Measurements from ENCODE around the gene PGAP6. TPM values are rescaled to one million over a fixed set of nuclear protein-coding genes. Genes with fewer than 3 reads are reported as not detected.
A peak's percentile ranks its signal among the peaks of the same experiment; 100 is the strongest.

Gene PGAP6
- total RNA-seq, 1 donor from 2014 or later = 11.0 TPM

DNA sequence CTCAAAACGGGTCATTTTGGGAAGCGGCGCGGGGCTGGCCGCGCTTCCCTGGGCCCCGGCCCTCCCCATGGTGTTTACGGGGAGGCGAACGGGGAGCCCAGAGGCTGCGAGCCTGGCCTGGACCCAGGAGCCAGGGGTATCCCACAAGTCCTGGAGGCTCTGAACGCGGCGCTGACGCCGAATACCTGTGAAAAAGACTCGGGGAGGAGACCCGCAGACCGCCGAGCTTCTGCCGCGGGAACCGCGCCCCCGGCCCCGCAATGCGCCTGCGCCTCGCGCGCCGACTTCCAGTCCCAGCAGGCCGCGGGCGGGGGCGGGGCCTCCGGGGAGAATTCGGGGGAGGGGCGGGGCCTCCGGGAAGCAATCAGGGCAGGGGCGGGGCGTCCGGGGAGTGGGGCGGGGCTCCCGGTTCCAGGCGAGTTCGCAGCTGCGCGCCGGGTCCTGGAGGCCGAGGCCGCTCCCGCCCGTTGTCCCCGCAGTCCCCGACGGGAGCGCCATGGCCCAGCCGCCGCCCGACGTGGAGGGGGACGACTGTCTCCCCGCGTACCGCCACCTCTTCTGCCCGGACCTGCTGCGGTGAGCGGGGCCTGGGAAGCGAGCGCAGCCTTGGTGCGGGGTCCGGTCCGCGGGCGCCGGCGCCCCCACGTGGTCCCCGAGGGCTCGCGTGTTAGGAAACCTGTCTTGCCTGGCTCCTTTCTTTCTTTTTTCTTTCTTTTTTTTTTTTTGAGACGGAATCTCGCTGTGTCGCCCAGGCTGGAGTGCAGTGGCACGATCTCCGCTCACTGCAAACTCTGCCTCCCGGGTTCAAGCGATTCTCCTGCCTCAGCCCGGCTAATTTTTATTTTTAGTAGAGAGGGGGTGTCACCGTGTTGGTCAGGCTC, 19.9 kb upstream of the PGAP6 start, which contains the start of gene DECR2:
TSS of gene DECR2 (plus strand) at position 418 of the 881 bp plus-strand sequence. CDS start at position 497, 79 bp downstream.
- Histone ChIP-seq H3K4me1 (ENCODE audit: control insufficient read depth in 3 of 3, insufficient read depth in 3 of 3, low read length in 3 of 3) (peaks cover 16 to 29% (median 20%) of the 10 kb centered on the region in 3 donors), H3K27me3 (ENCODE audit: control insufficient read depth in 3 of 3, insufficient read depth in 3 of 3, low read length in 3 of 3) (no peaks in the 10 kb centered on the region), H3K9ac (ENCODE audit: low read depth in 1 of 3, low read length in 3 of 3) (peak within 1 kb of the TSS; percentile 85 to 91 (median 86)), H3K27ac (ENCODE audit: low read depth, low read length) (peak within 1 kb of the TSS; percentile 84), H3K36me3 (ENCODE audit: control insufficient read depth in 3 of 3, insufficient read depth in 3 of 3, low read length in 3 of 3) (peaks cover 9 to 11% (median 9%) of the 10 kb centered on the region in 3 donors), H3K4me3 (ENCODE audit: low read length in 3 of 3) (peak within 1 kb of the TSS; percentile 78 to 88 (median 87)), H3K9me3 (ENCODE audit: control insufficient read depth in 3 of 3, low read length in 3 of 3) (no peaks in the 10 kb centered on the region)

DNA sequence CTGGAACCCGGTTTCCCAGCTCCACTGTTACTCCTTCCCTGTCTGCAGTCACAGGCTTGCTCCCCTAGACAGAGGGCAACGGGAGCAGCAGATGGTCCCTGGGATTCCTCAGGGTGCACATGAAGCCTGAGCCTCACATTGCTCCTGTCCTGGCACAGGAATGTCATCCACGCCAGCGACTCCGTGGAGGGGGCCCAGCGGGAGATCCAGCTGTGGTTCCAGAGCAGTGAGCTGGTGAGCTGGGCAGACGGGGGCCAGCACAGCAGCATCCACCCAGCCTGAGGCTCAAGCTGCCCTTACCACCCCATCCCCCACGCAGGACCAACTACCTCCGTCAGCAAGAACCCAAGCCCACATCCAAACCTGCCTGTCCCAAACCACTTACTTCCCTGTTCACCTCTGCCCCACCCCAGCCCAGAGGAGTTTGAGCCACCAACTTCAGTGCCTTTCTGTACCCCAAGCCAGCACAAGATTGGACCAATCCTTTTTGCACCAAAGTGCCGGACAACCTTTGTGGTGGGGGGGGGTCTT, 18.3 kb upstream of the PGAP6 start:
- H3K27ac ChIP-seq (ENCODE audit: low read depth, low read length) = no peak overlapping the region
- no peaks in the 10 kb centered on the region for H3K27me3 ChIP-seq (ENCODE audit: control insufficient read depth in 3 of 3, insufficient read depth in 3 of 3, low read length in 3 of 3)
- H3K9ac ChIP-seq (ENCODE audit: low read depth in 1 of 3, low read length in 3 of 3) = peak overlapping the region in 1 of 3 donors; percentile 3
- peaks cover 16 to 33% (median 20%) of the 10 kb centered on the region in 3 donors for H3K4me1 ChIP-seq (ENCODE audit: control insufficient read depth in 3 of 3, insufficient read depth in 3 of 3, low read length in 3 of 3)
- peaks cover 9 to 11% (median 9%) of the 10 kb centered on the region in 3 donors for H3K36me3 ChIP-seq (ENCODE audit: control insufficient read depth in 3 of 3, insufficient read depth in 3 of 3, low read length in 3 of 3)
- peak overlapping the region in 2 of 3 donors; percentile 35 to 56 for H3K4me3 ChIP-seq (ENCODE audit: low read length in 3 of 3)
- H3K9me3 ChIP-seq (ENCODE audit: control insufficient read depth in 3 of 3, low read length in 3 of 3) = no peaks in the 10 kb centered on the region

DNA sequence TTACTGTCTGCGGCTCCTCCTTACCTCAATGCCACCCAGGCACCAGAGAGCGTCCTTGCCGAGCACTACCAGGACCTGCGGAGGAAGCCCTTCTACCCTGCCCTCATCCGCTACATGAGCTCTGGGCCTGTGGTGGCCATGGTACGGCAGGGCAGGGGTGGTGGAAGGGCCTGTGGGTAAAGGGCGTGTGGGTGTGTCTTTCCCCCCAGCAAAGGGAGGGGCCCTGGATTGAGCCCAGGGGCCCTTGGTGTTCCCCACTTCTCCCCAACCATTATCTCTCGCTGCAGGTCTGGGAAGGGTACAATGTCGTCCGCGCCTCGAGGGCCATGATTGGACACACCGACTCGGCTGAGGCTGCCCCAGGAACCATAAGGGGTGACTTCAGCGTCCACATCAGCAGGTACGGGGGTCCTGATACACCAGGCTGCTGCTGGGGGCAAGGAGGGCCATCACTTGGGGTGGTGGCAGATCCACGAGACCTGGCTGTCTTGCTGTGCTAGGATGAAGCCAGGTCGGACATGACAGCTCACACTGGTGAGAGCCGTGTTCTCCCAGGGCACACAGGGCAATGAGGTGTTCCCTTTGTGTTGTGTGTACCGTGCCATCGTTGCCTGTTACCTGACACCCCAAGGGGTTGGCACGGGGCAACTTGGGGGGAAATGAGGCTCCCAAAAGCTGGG, 17.7 kb upstream of the PGAP6 start:
- H3K27ac ChIP-seq (ENCODE audit: low read depth, low read length) = no peak overlapping the region

DNA sequence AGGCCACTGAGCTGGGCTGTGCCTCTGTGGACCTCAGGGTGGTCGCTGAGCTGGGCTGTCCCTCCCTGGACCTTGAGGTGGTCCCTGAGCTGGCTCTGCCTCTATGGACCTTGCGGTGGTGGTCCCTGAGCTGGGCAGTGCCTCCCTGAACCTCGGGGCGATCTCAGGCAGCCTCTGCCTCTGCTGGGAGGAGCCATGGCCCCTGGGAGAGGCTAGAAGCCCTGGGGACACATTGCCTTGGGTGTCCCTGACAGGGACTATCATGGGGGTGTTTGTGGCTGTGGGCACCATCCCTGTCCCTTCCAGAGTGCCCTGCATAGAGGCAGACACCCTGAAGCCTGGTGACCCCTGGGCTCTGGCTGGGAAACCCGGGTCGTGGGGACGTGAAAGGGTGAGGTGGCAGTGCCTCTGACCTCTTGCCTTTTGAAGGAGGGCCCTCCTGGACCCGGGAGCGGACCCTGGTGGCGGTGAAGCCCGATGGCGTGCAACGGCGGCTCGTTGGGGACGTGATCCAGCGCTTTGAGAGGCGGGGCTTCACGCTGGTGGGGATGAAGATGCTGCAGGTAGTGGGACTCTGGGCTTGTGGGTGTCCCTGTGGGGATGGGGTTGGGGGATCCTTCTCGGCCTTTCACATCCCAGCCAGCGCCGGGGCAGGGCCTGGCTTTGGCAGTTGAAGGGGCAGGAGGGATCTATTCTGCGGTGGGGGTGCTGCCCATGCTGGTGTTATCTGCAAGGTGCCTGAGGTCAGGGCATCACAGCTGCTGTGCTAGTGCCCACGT, 17.0 kb upstream of the PGAP6 start:
- H3K27ac ChIP-seq (ENCODE audit: low read depth, low read length) = peak overlapping the region; percentile 60
- peaks cover 9 to 11% (median 9%) of the 10 kb centered on the region in 3 donors for H3K36me3 ChIP-seq (ENCODE audit: control insufficient read depth in 3 of 3, insufficient read depth in 3 of 3, low read length in 3 of 3)
- H3K4me1 ChIP-seq (ENCODE audit: control insufficient read depth in 3 of 3, insufficient read depth in 3 of 3, low read length in 3 of 3) = peaks cover 16 to 33% (median 20%) of the 10 kb centered on the region in 3 donors
- peak overlapping the region in 1 of 3 donors; percentile 58 for H3K4me3 ChIP-seq (ENCODE audit: low read length in 3 of 3)
- no peaks in the 10 kb centered on the region for H3K27me3 ChIP-seq (ENCODE audit: control insufficient read depth in 3 of 3, insufficient read depth in 3 of 3, low read length in 3 of 3)
- peak overlapping the region in 2 of 3 donors; percentile 66 to 78 for H3K9ac ChIP-seq (ENCODE audit: low read depth in 1 of 3, low read length in 3 of 3)
- no peaks in the 10 kb centered on the region for H3K9me3 ChIP-seq (ENCODE audit: control insufficient read depth in 3 of 3, low read length in 3 of 3)

More for the DNA sequence above, 17.7 kb upstream of the PGAP6 start:
- no peak overlapping the region for H3K4me3 ChIP-seq (ENCODE audit: low read length in 3 of 3)
- no peaks in the 10 kb centered on the region for H3K9me3 ChIP-seq (ENCODE audit: control insufficient read depth in 3 of 3, low read length in 3 of 3)
- no peaks in the 10 kb centered on the region for H3K27me3 ChIP-seq (ENCODE audit: control insufficient read depth in 3 of 3, insufficient read depth in 3 of 3, low read length in 3 of 3)
- H3K4me1 ChIP-seq (ENCODE audit: control insufficient read depth in 3 of 3, insufficient read depth in 3 of 3, low read length in 3 of 3) = peaks cover 16 to 33% (median 20%) of the 10 kb centered on the region in 3 donors
- H3K9ac ChIP-seq (ENCODE audit: low read depth in 1 of 3, low read length in 3 of 3) = peak overlapping the region in 1 of 3 donors; percentile 3
- peaks cover 9 to 11% (median 9%) of the 10 kb centered on the region in 3 donors for H3K36me3 ChIP-seq (ENCODE audit: control insufficient read depth in 3 of 3, insufficient read depth in 3 of 3, low read length in 3 of 3)

DNA sequence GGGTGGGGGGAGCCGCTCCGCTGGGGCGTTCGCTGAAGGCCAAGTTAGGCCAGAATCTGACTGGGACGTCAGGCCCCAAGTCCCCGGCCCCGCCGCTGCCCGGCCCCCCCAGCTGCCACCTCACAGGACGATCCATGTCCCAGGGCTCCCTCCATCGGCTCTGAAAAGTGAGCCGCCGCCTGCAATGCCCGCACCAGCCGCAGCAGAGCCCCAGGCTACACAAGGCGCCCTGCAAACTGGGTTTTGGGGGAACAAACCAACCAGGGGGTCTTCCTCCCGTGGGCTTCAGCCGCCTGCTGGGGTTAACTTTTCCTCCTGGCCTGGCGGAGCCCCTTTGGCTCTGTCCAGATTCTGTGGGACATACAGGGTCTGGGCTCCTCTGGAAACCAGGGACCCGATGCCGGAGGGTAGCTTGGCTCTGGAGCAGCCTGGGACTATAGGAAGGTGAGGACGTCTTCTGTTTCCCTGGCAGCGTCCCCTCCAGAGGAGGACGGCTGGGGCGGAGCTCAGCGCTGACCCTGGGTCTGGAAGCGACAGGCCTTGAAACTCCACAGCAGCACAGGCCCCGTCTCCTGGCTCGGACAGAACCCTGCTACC, 16.1 kb upstream of the PGAP6 start:
- no peaks in the 10 kb centered on the region for H3K27me3 ChIP-seq (ENCODE audit: control insufficient read depth in 3 of 3, insufficient read depth in 3 of 3, low read length in 3 of 3)
- peaks cover 9 to 11% (median 9%) of the 10 kb centered on the region in 3 donors for H3K36me3 ChIP-seq (ENCODE audit: control insufficient read depth in 3 of 3, insufficient read depth in 3 of 3, low read length in 3 of 3)
- H3K9me3 ChIP-seq (ENCODE audit: control insufficient read depth in 3 of 3, low read length in 3 of 3) = no peaks in the 10 kb centered on the region
- peak overlapping the region; percentile 41 to 58 (median 51) for H3K4me3 ChIP-seq (ENCODE audit: low read length in 3 of 3)
- peaks cover 16 to 33% (median 20%) of the 10 kb centered on the region in 3 donors for H3K4me1 ChIP-seq (ENCODE audit: control insufficient read depth in 3 of 3, insufficient read depth in 3 of 3, low read length in 3 of 3)
- H3K27ac ChIP-seq (ENCODE audit: low read depth, low read length) = peak overlapping the region; percentile 60
- peak overlapping the region; percentile 57 to 78 (median 66) for H3K9ac ChIP-seq (ENCODE audit: low read depth in 1 of 3, low read length in 3 of 3)

DNA sequence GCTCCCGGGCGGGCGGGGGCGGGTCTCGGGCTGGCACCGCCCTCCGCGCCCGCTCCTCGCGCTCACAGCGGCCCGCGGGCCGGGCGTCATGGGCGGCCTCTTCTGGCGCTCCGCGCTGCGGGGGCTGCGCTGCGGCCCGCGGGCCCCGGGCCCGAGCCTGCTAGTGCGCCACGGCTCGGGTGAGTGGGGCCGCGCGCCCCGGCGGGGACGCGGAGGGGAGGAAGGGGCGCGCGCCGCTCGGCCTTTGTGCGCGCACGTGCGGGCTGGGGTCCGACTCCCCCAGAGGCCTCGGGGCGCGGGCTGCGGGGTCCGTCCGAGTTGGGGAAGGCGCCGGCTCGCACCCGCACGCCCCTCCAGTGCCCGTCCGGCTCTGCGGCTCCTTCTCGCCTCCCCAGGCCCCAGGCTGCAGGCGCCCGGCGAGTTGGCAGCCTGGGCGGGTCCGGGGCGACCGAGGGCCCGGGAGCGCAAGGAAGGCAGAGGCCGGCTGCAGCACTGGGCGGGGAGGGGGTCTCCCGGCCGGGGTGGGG, 15.4 kb upstream of the PGAP6 start, which contains the start of gene NME4:
TSS of gene NME4 (plus strand) at position 65 of the 527 bp plus-strand sequence. CDS start at position 89, 24 bp downstream.
- H3K27me3 ChIP-seq (ENCODE audit: control insufficient read depth in 3 of 3, insufficient read depth in 3 of 3, low read length in 3 of 3) = no peaks in the 10 kb centered on the region
- peak within 1 kb of the TSS; percentile 60 for H3K27ac ChIP-seq (ENCODE audit: low read depth, low read length)
- peak within 1 kb of the TSS; percentile 66 to 69 (median 66) for H3K4me3 ChIP-seq (ENCODE audit: low read length in 3 of 3)
- H3K9me3 ChIP-seq (ENCODE audit: control insufficient read depth in 3 of 3, low read length in 3 of 3) = no peaks in the 10 kb centered on the region
- H3K36me3 ChIP-seq (ENCODE audit: control insufficient read depth in 3 of 3, insufficient read depth in 3 of 3, low read length in 3 of 3) = peaks cover 9 to 11% (median 9%) of the 10 kb centered on the region in 3 donors
- H3K4me1 ChIP-seq (ENCODE audit: control insufficient read depth in 3 of 3, insufficient read depth in 3 of 3, low read length in 3 of 3) = peaks cover 16 to 33% (median 20%) of the 10 kb centered on the region in 3 donors
- peak within 1 kb of the TSS; percentile 57 to 79 (median 66) for H3K9ac ChIP-seq (ENCODE audit: low read depth in 1 of 3, low read length in 3 of 3)

DNA sequence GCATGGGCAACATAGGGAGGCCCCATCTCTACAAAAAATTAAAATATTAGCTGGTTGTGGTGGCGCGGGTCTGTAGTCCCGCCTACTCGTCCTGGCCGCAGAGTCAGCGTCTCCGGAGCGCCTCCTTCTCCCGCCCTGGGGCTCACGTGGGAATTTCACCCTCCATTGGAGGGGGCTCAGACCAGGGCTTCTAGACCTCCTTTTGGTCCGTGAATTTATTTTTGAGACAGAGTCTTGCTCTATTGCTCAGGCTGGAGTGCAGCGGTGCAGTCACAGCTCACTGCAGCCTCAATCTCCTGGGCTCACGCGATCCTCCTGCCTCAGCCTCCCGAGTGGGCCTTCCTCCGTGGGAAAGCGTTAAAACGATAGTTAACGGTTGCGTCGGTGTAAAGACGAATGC, 14.8 kb upstream of the PGAP6 start:
- no peak overlapping the region for H3K27ac ChIP-seq (ENCODE audit: low read depth, low read length)
- H3K4me3 ChIP-seq (ENCODE audit: low read length in 3 of 3) = peak overlapping the region; percentile 66 to 69 (median 66)
- H3K9ac ChIP-seq (ENCODE audit: low read depth in 1 of 3, low read length in 3 of 3) = peak overlapping the region in 2 of 3 donors; percentile 20 to 33
- no peaks in the 10 kb centered on the region for H3K27me3 ChIP-seq (ENCODE audit: control insufficient read depth in 3 of 3, insufficient read depth in 3 of 3, low read length in 3 of 3)
- H3K36me3 ChIP-seq (ENCODE audit: control insufficient read depth in 3 of 3, insufficient read depth in 3 of 3, low read length in 3 of 3) = peaks cover 9 to 11% (median 11%) of the 10 kb centered on the region in 3 donors
- peaks cover 0 to 3% (median 0%) of the 10 kb centered on the region in 3 donors for H3K9me3 ChIP-seq (ENCODE audit: control insufficient read depth in 3 of 3, low read length in 3 of 3)
- peaks cover 16 to 33% (median 22%) of the 10 kb centered on the region in 3 donors for H3K4me1 ChIP-seq (ENCODE audit: control insufficient read depth in 3 of 3, insufficient read depth in 3 of 3, low read length in 3 of 3)

DNA sequence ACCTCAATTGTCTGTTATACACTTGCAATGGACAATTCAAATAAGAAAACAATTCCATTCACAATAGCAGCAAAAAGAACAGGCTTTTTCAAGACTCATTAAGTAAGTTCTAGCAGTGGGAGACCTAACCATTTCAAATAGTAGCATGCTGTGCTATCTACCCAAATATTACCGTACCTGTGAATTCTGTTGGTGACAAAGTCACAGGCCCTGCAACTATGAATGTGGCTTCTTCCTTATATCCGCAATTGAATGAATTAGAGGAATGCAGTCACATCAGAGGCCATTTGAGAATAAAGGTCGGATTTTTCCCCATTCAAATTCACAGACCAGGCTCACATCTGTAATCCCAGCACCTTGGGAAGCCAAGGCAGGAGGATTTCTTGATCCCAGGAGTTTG, 14.4 kb upstream of the PGAP6 start:
- Histone ChIP-seq H3K9ac (ENCODE audit: low read depth in 1 of 3, low read length in 3 of 3) (no peak overlapping the region), H3K36me3 (ENCODE audit: control insufficient read depth in 3 of 3, insufficient read depth in 3 of 3, low read length in 3 of 3) (peaks cover 9 to 11% (median 11%) of the 10 kb centered on the region in 3 donors)

More for the DNA sequence above, 14.4 kb upstream of the PGAP6 start:
- Histone ChIP-seq H3K4me3 (ENCODE audit: low read length in 3 of 3) (peak overlapping the region in 1 of 3 donors; percentile 66), H3K27ac (ENCODE audit: low read depth, low read length) (no peak overlapping the region), H3K9me3 (ENCODE audit: control insufficient read depth in 3 of 3, low read length in 3 of 3) (peaks cover 0 to 3% (median 0%) of the 10 kb centered on the region in 3 donors), H3K27me3 (ENCODE audit: control insufficient read depth in 3 of 3, insufficient read depth in 3 of 3, low read length in 3 of 3) (no peaks in the 10 kb centered on the region), H3K4me1 (ENCODE audit: control insufficient read depth in 3 of 3, insufficient read depth in 3 of 3, low read length in 3 of 3) (peaks cover 16 to 33% (median 23%) of the 10 kb centered on the region in 3 donors)
